Measurements from ENCODE around the gene PLCL2.

Gene PLCL2

DNA sequence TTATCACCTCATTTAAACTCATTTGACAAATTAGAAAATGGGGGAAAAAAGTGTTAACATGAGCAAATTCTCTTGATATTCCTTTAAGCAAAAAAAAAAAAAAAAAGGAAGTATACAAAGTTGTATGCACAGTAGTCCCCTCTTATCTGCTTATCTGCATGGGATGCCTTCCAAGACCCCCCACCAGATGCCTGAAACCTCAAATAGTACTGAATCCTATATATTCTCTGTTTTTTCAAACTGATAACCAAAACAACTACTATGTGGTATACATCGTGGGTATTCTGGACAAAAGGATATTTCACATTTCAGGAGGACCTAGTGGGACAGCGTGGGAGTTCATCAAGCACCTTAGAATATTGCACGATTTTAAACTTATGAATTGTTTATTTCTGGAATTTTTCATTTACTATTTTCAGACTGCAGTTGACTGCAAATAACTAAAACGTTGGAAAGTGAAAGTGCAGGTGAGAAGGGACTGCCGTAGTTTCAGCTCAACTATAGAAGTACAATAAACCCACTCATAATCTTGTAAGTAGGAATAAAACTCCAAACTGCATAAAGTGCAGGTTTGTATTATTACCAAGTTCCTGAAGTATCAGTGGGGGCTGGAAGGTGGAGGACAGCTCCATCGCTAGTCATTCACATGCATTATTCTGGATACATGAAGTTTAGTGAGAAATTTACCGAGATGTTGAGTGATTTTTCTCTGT is 43.6 kb upstream of the PLCL2 start:
- no peak for TF ChIP-seq CTCF (IDR thresholded peaks at IDR 0.05; ENCODE audit: low read length, missing control alignments)
- H3K4me3 ChIP-seq (replicated peaks; ENCODE audit: low read depth, low read length), result no peak overlapping the region
- DNase-seq (ENCODE audit: low read depth), result no peak

GRCh38 chr3:16841904-16842271 is 42.9 kb upstream of the PLCL2 start:
- no peak for DNase-seq (ENCODE audit: low read depth)
- H3K4me3 ChIP-seq (replicated peaks; ENCODE audit: low read depth, low read length), result no peak overlapping the region
- TF ChIP-seq CTCF (IDR thresholded peaks at IDR 0.05; ENCODE audit: low read length, missing control alignments), result no peak

DNA sequence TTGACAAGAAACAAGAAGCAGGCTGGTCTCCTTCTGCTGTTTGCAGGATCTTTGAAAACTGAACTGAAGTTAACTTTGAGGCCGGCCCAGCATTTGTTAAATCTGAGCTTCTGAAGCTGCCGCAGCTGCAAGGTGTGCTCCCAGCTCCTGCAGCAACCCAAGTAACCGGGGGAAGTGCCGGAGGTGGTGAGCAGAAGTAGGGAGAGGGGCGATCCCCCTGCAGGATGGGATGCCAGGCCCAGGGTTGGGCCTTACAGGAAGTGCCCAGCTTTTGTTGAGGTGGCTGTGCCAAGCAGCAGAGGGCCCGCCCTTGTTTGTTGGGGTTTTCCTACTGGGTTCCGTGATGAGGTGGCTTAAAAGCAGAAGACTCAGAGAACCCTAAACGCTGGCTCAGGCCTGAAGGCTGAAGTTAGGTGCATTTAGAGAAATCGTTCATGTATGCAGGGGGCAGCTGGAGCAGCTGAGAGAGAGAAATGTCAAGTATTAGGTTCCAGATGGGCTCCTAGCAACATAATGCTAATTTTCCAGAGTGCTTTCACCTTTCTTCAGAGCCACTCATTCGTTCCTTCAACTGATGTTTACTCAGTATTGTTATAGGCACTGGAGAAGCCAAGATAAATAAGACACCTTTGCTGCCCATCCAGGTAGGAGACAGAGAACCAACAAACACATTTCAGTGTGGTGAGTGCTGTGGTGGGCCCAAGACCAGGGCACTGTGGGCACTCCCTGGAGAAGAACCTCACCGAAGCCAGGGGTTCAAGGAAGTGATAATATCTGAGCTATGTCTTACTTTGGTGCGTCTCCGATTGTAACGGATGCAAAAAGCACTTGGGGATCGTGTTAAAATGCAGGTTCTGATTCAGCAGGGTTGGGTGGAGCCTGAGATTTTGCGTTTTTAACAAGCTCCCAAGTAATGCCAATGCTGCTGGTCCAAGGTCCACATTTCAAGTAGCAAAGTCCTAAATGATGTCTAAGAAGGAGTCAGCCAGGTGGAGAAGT is 42.2 kb upstream of the PLCL2 start:
- no peak overlapping the region for H3K4me3 ChIP-seq (replicated peaks; ENCODE audit: low read depth, low read length)
- TF ChIP-seq CTCF (IDR thresholded peaks at IDR 0.05; ENCODE audit: low read length, missing control alignments), result no peak
- no peak for DNase-seq (ENCODE audit: low read depth)

DNA sequence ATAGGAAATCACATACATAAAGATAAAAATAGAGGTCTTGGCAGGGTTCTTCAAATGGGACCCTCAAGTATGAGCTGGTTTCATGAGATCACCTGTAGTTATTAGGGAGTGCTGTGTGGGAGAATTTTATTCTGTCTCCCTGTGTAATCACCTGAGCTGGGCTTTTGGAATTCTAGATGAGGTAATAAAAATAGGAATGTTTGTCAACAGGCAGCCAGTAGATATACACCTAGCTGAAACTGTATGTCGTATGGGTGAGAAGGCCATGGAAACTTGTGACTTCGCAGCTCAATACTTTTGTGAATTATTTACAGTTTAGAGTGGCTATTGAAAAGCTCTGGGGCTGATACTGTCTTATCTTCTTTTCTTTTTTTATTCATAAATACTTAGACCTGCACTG is 40.5 kb upstream of the PLCL2 start:
- no peak for TF ChIP-seq CTCF (IDR thresholded peaks at IDR 0.05; ENCODE audit: low read length, missing control alignments)
- no peak for DNase-seq (ENCODE audit: low read depth)
- H3K4me3 ChIP-seq (replicated peaks; ENCODE audit: low read depth, low read length), result no peak overlapping the region

DNA sequence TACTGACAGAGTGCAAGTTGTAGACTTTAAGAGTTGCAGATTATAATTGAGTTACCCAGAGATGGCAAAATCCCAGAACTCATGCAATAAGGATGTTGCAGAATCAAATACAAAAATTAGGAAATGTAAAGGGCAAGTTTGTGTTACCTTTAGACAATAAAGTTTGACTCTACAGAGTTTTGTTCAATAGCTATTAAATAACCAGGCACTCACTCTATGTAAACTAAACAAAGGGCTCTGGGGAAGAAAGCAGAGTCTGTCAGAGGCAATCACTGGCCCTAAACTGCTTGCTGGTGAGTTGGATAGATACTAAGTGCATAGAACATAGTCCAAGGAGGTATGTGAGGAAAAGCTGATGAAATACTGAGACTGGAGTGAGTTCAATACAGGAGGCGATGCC is 40.0 kb upstream of the PLCL2 start:
- no peak overlapping the region for H3K4me3 ChIP-seq (replicated peaks; ENCODE audit: low read depth, low read length)
- peak; percentile 19 for DNase-seq (ENCODE audit: low read depth)
- no peak for TF ChIP-seq CTCF (IDR thresholded peaks at IDR 0.05; ENCODE audit: low read length, missing control alignments)

DNA sequence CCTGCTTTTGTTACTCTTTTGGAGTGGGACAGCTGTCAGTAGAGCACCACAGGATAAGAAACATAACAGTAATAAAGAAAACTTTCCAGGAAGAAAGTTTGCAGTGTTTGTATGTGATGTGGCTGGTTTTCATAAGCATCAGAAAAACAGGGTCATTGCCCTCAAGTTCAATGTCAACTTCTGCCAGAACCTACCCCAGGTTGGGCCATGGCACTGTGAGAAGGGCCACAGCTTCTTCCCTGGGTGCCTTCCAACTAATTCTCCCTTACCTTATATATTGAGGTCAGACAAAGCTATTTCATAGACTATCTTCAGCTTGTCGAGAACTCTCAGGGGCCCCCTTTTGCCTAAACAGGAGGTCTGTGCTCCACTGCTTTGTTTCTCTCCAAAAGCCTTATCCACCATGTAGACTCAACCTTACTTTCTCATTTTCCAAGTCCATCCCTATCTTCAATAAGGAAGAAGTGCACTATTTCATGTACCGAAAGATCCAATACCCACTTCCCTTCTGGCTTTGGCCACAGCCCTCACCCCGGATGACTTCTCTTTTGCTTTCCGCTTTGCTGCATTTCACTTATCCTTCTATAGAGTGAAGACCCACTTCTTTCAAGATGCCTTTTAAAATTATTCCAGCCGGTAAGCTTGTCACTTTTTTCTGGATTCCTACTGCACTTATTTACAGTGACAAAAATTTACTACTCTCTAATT is 38.2 kb upstream of the PLCL2 start:
- no peak for DNase-seq (ENCODE audit: low read depth)
- no peak for TF ChIP-seq CTCF (IDR thresholded peaks at IDR 0.05; ENCODE audit: low read length, missing control alignments)
- no peak overlapping the region for H3K4me3 ChIP-seq (replicated peaks; ENCODE audit: low read depth, low read length)
